OCI-LY3 (cell line): Measurements from ENCODE around the gene ARMC9.

Source experiments
- H2AFZ ChIP-seq: fragments of 200-600, 300-600 bp; shearing (Covaris generic); 2 replicates; pipeline ENCODE4 v1.6.0; 2014; ENCODE audit warnings: antibody characterized with exemption, low read depth, low read length
- H3K27ac ChIP-seq: fragments of 200-600, 300-600 bp; sonication (generic); 2 replicates; pipeline ENCODE4 v1.5.1; 2014; ENCODE audit warnings: mild to moderate bottlenecking, low read length, moderate library complexity, mixed read lengths
- H3K27me3 ChIP-seq: fragments of 200-600, 300-600 bp; sonication (generic); 2 replicates; pipeline ENCODE4 v1.6.1; 2014; ENCODE audit warnings: low read depth, low read length, mixed read lengths
- H3K36me3 ChIP-seq: fragments of 200-600, 300-600 bp; sonication (generic); replicated peaks from 2 replicates; pipeline ENCODE3; 2014; ENCODE audit warnings: low read depth, low read length, mixed read lengths
- H3K4me1 ChIP-seq: fragments of 300-600, 200-600 bp; sonication (generic); 2 replicates; pipeline ENCODE4 v1.6.1; 2014; ENCODE audit warnings: low read length, mixed read lengths
- H3K4me2 ChIP-seq: fragments of 200-600, 300-600 bp; sonication (generic); 2 replicates; pipeline ENCODE4 v1.6.1; 2014; ENCODE audit warnings: low read length, mixed read lengths
- H3K4me3 ChIP-seq: fragments of 300-600, 200-600 bp; sonication (generic); 2 replicates; pipeline ENCODE4 v1.5.1; 2014; ENCODE audit warnings: antibody characterized with exemption, mild to moderate bottlenecking, low read length, moderate library complexity
- H3K79me2 ChIP-seq: fragments of 300-600, 200-600 bp; shearing (Covaris generic); 2 replicates; pipeline ENCODE4 v1.6.1; 2014; ENCODE audit warnings: mild to moderate bottlenecking, low read length, mixed read lengths
- H3K9ac ChIP-seq: fragments of 300-600, 200-600 bp; shearing (Covaris generic); 2 replicates; pipeline ENCODE4 v1.6.0; 2014; ENCODE audit warnings: mild to moderate bottlenecking, low read length, moderate library complexity
- H3K9me3 ChIP-seq: fragments of 200-600, 300-600 bp; shearing (Covaris generic); 2 replicates; pipeline ENCODE4 v1.6.1; 2014; ENCODE audit warnings: low read length, mixed read lengths; ENCODE audit not compliant: insufficient read depth
- H4K20me1 ChIP-seq: fragments of 200-600, 300-600 bp; sonication (generic); 2 replicates; pipeline ENCODE4 v1.6.1; 2016; ENCODE audit warnings: low read length, mixed read lengths; ENCODE audit not compliant: insufficient read depth
- CTCF ChIP-seq: fragments of 200-600, 300-600 bp; sonication (generic); IDR thresholded peaks from 2 replicates; pipeline ENCODE4 v1.5.1; 2014; ENCODE audit warnings: antibody characterized with exemption, low read length, low read depth
- EZH2phosphoT487 ChIP-seq: fragments of 200-600 bp; shearing (Covaris generic); IDR thresholded peaks from 2 replicates; pipeline ENCODE4 v1.6.1; 2018; ENCODE audit warnings: antibody characterized with exemption, mixed run types, low read depth

Gene ARMC9

GRCh38 chr2:231355508-231356465 lies 157.4 kb downstream of the ARMC9 start:
- TF ChIP-seq CTCF: no peak
- no peak for TF ChIP-seq EZH2phosphoT487
- H3K9ac ChIP-seq: no peak overlapping the region
- no peak overlapping the region for H3K4me3 ChIP-seq
- no peak overlapping the region for H3K4me2 ChIP-seq
- no peaks in the 10 kb centered on the region for H3K27me3 ChIP-seq
- no peaks in the 10 kb centered on the region for H3K4me1 ChIP-seq
- H4K20me1 ChIP-seq: no peaks in the 10 kb centered on the region
- no peaks in the 10 kb centered on the region for H3K9me3 ChIP-seq
- no peak overlapping the region for H3K27ac ChIP-seq
- H2AFZ ChIP-seq: no peak overlapping the region
- H3K36me3 ChIP-seq: no peaks in the 10 kb centered on the region
- no peaks in the 10 kb centered on the region for H3K79me2 ChIP-seq

GRCh38 chr2:231356466-231356844 lies 158.0 kb downstream of the ARMC9 start:
- no peak overlapping the region for H2AFZ ChIP-seq
- H3K36me3 ChIP-seq: no peaks in the 10 kb centered on the region
- H3K4me2 ChIP-seq: no peak overlapping the region
- no peak overlapping the region for H3K27ac ChIP-seq
- H4K20me1 ChIP-seq: no peaks in the 10 kb centered on the region
- H3K4me1 ChIP-seq: no peaks in the 10 kb centered on the region
- no peaks in the 10 kb centered on the region for H3K9me3 ChIP-seq
- H3K27me3 ChIP-seq: no peaks in the 10 kb centered on the region
- TF ChIP-seq CTCF (no peak), EZH2phosphoT487 (no peak)
- H3K79me2 ChIP-seq: no peaks in the 10 kb centered on the region
- no peak overlapping the region for H3K9ac ChIP-seq
- H3K4me3 ChIP-seq: no peak overlapping the region

GRCh38 chr2:231357048-231357447 lies 158.6 kb downstream of the ARMC9 start:
- Histone ChIP-seq H3K27ac (no peak overlapping the region), H4K20me1 (no peaks in the 10 kb centered on the region)
- no peak for TF ChIP-seq CTCF
- no peak for TF ChIP-seq EZH2phosphoT487

GRCh38 chr2:231357931-231358330 lies 159.5 kb downstream of the ARMC9 start:
- H2AFZ ChIP-seq: no peak overlapping the region
- TF ChIP-seq CTCF: no peak
- no peak for TF ChIP-seq EZH2phosphoT487
- H3K9ac ChIP-seq: no peak overlapping the region
- H3K27ac ChIP-seq: no peak overlapping the region
- no peaks in the 10 kb centered on the region for H3K36me3 ChIP-seq
- H3K79me2 ChIP-seq: no peaks in the 10 kb centered on the region
- H3K9me3 ChIP-seq: no peaks in the 10 kb centered on the region
- H3K4me3 ChIP-seq: no peak overlapping the region
- peaks cover 7% of the 10 kb centered on the region; the same call in 1 of the 2 replicates for H3K4me1 ChIP-seq
- H4K20me1 ChIP-seq: no peaks in the 10 kb centered on the region
- H3K4me2 ChIP-seq: no peak overlapping the region
- H3K27me3 ChIP-seq: no peaks in the 10 kb centered on the region

More at GRCh38 chr2:231357048-231357447, 158.6 kb downstream of the ARMC9 start:
- no peak overlapping the region for H3K4me2 ChIP-seq
- H3K9ac ChIP-seq: no peak overlapping the region
- H3K79me2 ChIP-seq: no peaks in the 10 kb centered on the region
- H3K27me3 ChIP-seq: no peaks in the 10 kb centered on the region
- H2AFZ ChIP-seq: no peak overlapping the region
- no peaks in the 10 kb centered on the region for H3K36me3 ChIP-seq
- no peak overlapping the region for H3K4me3 ChIP-seq
- H3K4me1 ChIP-seq: peaks cover 3% of the 10 kb centered on the region; the same call in 1 of the 2 replicates
- H3K9me3 ChIP-seq: no peaks in the 10 kb centered on the region
